H9 (cell line): Measurements from ENCODE around the gene HIP1. TPM values are rescaled to one million over a fixed set of nuclear protein-coding genes. Genes with fewer than 3 reads are reported as not detected.
"Not testable (repeated sequence)": the region's sequence is repeated elsewhere in the genome, so short reads cannot be mapped to it uniquely, and the experiment has no call there.

Source experiments
- DNase-seq: peaks from one replicate; pipeline ENCODE4 v3.0.0-alpha.2; 2017
- H2AFZ ChIP-seq: one replicate; pipeline ENCODE4 v1.6.1; 2013; ENCODE audit warnings: mild to moderate bottlenecking, low read length, control low read depth, moderate library complexity
- H2AK5ac ChIP-seq: 2 replicates; pipeline ENCODE4 v1.6.1; 2013; ENCODE audit warnings: low read length, control low read depth, mixed read lengths; ENCODE audit not compliant: insufficient read length
- H2BK120ac ChIP-seq: one replicate; pipeline ENCODE4 v1.6.1; 2013; ENCODE audit warnings: low read depth, mild to moderate bottlenecking, low read length, control low read depth, inconsistent platforms; ENCODE audit not compliant: poor library complexity, severe bottlenecking
- H2BK12ac ChIP-seq: 2 replicates; pipeline ENCODE4 v1.6.1; 2013; ENCODE audit warnings: low read length, control low read depth, mixed read lengths, low read depth; ENCODE audit not compliant: insufficient read length
- H2BK15ac ChIP-seq: 2 replicates; pipeline ENCODE4 v1.6.1; 2013; ENCODE audit warnings: low read depth, low read length, control low read depth
- H2BK20ac ChIP-seq: one replicate; pipeline ENCODE4 v1.6.1; 2013; ENCODE audit warnings: low read depth, mild to moderate bottlenecking, low read length, control low read depth, inconsistent platforms; ENCODE audit not compliant: poor library complexity, severe bottlenecking
- H2BK5ac ChIP-seq: 2 replicates; pipeline ENCODE4 v1.6.1; 2013; ENCODE audit warnings: low read length, control low read depth, mixed read lengths; ENCODE audit not compliant: insufficient read length
- H3K14ac ChIP-seq: 2 replicates; pipeline ENCODE4 v1.6.1; 2013; ENCODE audit warnings: low read length, control low read depth; ENCODE audit not compliant: insufficient read depth
- H3K18ac ChIP-seq: 2 replicates; pipeline ENCODE4 v1.6.1; 2013; ENCODE audit warnings: low read depth, mild to moderate bottlenecking, mixed read lengths, low read length, control low read depth; ENCODE audit not compliant: insufficient read length
- H3K23ac ChIP-seq: 2 replicates; pipeline ENCODE4 v1.6.1; 2013; ENCODE audit warnings: low read length, control low read depth, mixed read lengths, low read depth; ENCODE audit not compliant: insufficient read length
- H3K23me2 ChIP-seq: 2 replicates; pipeline ENCODE4 v1.6.1; 2013; ENCODE audit warnings: low read depth, mild to moderate bottlenecking, mixed read lengths, low read length, control low read depth; ENCODE audit not compliant: insufficient read length, poor library complexity, severe bottlenecking
- H3K27ac ChIP-seq: 2 replicates; pipeline ENCODE4 v1.5.1; 2013; ENCODE audit warnings: low read length, control low read depth, mixed read lengths, low read depth; ENCODE audit not compliant: insufficient read length
- H3K27me3 ChIP-seq: 2 replicates; pipeline ENCODE4 v1.6.1; 2013; ENCODE audit warnings: low read length, control low read depth, inconsistent platforms; ENCODE audit not compliant: insufficient read depth
- H3K4ac ChIP-seq: 2 replicates; pipeline ENCODE4 v1.6.1; 2013; ENCODE audit warnings: low read depth, mild to moderate bottlenecking, control low read depth, inconsistent platforms, low read length, moderate library complexity
- H3K4me1 ChIP-seq: 2 replicates; pipeline ENCODE4 v1.6.1; 2013; ENCODE audit warnings: low read length, control low read depth, inconsistent platforms; ENCODE audit not compliant: insufficient read depth
- H3K4me2 ChIP-seq: 2 replicates; pipeline ENCODE4 v1.6.1; 2013; ENCODE audit warnings: low read length, control low read depth, mixed read lengths; ENCODE audit not compliant: insufficient read length, insufficient read depth
- H3K56ac ChIP-seq: 2 replicates; pipeline ENCODE4 v1.6.1; 2013; ENCODE audit warnings: low read depth, mild to moderate bottlenecking, mixed read lengths, low read length, control low read depth; ENCODE audit not compliant: insufficient read length
- H3K79me1 ChIP-seq: 2 replicates; pipeline ENCODE4 v1.6.1; 2013; ENCODE audit warnings: low read depth, mild to moderate bottlenecking, moderate library complexity, low read length, control low read depth, inconsistent platforms; ENCODE audit not compliant: insufficient read depth, poor library complexity, severe bottlenecking
- H3K79me2 ChIP-seq: 2 replicates; pipeline ENCODE4 v1.6.1; 2013; ENCODE audit warnings: low read length, control low read depth, inconsistent platforms; ENCODE audit not compliant: insufficient read depth
- H3K9ac ChIP-seq: 2 replicates; pipeline ENCODE4 v1.6.1; 2013; ENCODE audit warnings: low read length, control low read depth, mixed read lengths; ENCODE audit not compliant: insufficient read length; ENCODE audit errors: extremely low read depth
- H3K9me3 ChIP-seq: one replicate; pipeline ENCODE4 v1.6.1; 2013; ENCODE audit warnings: low read depth, low read length, inconsistent platforms; ENCODE audit not compliant: control insufficient read depth
- H3T11ph ChIP-seq: one replicate; pipeline ENCODE4 v1.6.1; 2013; ENCODE audit warnings: mild to moderate bottlenecking, low read length, control low read depth, inconsistent platforms
- H4K20me1 ChIP-seq: one replicate; pipeline ENCODE4 v1.6.1; 2013; ENCODE audit not compliant: control insufficient read depth, insufficient read length, insufficient read depth
- H4K5ac ChIP-seq: 2 replicates; pipeline ENCODE4 v1.6.1; 2013; ENCODE audit warnings: low read depth, mild to moderate bottlenecking, mixed read lengths, low read length, control low read depth; ENCODE audit not compliant: insufficient read length
- H4K8ac ChIP-seq: replicated peaks from 2 replicates; pipeline ENCODE4 v1.6.1; 2013; ENCODE audit warnings: low read length, control low read depth, mixed read lengths, low read depth; ENCODE audit not compliant: insufficient read length
- H4K91ac ChIP-seq: 2 replicates; pipeline ENCODE4 v1.6.1; 2013; ENCODE audit warnings: low read depth, mild to moderate bottlenecking, moderate library complexity, mixed read lengths, low read length, control low read depth; ENCODE audit not compliant: insufficient read length
- H3K27ac Mint-ChIP-seq, 3 experiments: 2 replicates in 2 of 3; 3 replicates in 1 of 3; pipeline ENCODE4 v1.8.0; 2020 to 2021; ENCODE audit warnings: mixed read lengths in 3 of 3, mild to moderate bottlenecking in 1 of 3, moderate library complexity in 1 of 3
- H3K27me3 Mint-ChIP-seq: 2 replicates; pipeline ENCODE4 v1.8.0; 2021; ENCODE audit warnings: low read depth, mild to moderate bottlenecking, moderate library complexity, mixed read lengths
- H3K36me3 Mint-ChIP-seq, 3 experiments: 2 replicates in 2 of 3; 3 replicates in 1 of 3; pipeline ENCODE4 v1.8.0; 2020 to 2021; ENCODE audit warnings: low read depth in 3 of 3, mixed read lengths in 3 of 3; ENCODE audit not compliant: insufficient read depth in 1 of 3
- H3K4me1 Mint-ChIP-seq, 2 experiments: 2 replicates each; pipeline ENCODE4 v1.8.0; 2020; ENCODE audit warnings: mixed read lengths in 2 of 2
- H3K4me3 Mint-ChIP-seq, 2 experiments: 2 replicates in 1 of 2; 3 replicates in 1 of 2; pipeline ENCODE4 v1.8.0; 2020 to 2021; ENCODE audit warnings: mild to moderate bottlenecking in 2 of 2, mixed read lengths in 2 of 2, moderate library complexity in 1 of 2
- H3K9me3 Mint-ChIP-seq, 2 experiments: 2 replicates in 1 of 2; 3 replicates in 1 of 2; pipeline ENCODE4 v1.8.0; 2020; ENCODE audit warnings: mild to moderate bottlenecking in 2 of 2, mixed read lengths in 2 of 2, moderate library complexity in 1 of 2
- CTCF ChIP-seq: fragments of 200-600 bp; sonication (generic); conservative IDR thresholded peaks from 3 replicates; pipeline ENCODE4 v1.8.0; 2021; ENCODE audit warnings: antibody characterized with exemption, mild to moderate bottlenecking
- WGBS: extraction: QIAGEN DNeasy Blood & Tissue Kit; methylation state at CpG from one replicate; pipeline ENCODE4 v1.1.7; 2013; ENCODE audit warnings: missing lambda C conversion rate, low lambda C conversion rate, mixed read lengths; ENCODE audit not compliant: insufficient read length; ENCODE audit errors: extremely low coverage; 5-methylcytosine and 5-hydroxymethylcytosine counted together
- total RNA-seq: library from RNA; stranded (reverse); gene quantifications from 2 replicates; pipeline ENCODE4 v1.2.1, GENCODE V29; 2021

HIP1 gene
- total RNA-seq, 1 experiment from 2014 or later: 87.5 TPM

DNA sequence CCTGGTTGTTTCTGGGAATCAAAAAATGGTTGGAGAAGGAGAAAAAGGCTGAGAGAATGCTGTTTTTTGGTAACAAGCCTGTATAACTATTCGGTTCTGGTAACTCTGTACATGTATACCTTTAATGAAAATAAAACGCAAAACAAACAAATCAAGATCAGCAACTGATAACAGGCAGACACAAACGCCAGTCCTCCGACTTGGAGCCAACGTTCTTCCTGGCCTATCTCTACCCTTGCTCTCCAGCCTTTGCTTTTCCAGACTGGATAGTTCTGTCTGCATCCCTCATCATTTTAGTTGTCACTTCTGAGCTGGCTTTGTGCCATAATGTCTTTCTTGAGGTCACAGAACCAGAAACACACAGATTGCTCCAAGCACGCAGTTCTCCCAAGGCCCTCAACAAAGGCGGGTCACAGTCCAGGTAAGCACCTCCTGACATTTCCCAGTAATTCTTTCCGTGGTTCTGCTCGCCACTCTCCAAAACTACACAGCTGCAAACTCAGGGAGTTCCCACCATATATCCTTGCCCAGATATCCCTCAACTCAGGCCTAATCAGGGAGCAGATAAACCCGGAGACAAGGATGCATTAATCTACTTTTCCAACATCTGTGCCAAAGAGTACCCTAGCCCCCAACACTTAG is 20.2 kb downstream of the HIP1 start:
- Histone ChIP-seq H4K91ac (no peak overlapping the region), H3K4ac (no peak overlapping the region), H3K9me3 (no peaks in the 10 kb centered on the region), H2BK12ac (no peak overlapping the region), H3K4me1 (no peaks in the 10 kb centered on the region), H3K23me2 (no peaks in the 10 kb centered on the region), H3K27ac (no peak overlapping the region), H4K5ac (no peak overlapping the region), H2BK5ac (no peak overlapping the region), H2BK20ac (no peak overlapping the region), H2AK5ac (no peak overlapping the region), H3K27me3 (no peaks in the 10 kb centered on the region), H3K23ac (no peak overlapping the region), H3K56ac (no peak overlapping the region), H4K8ac (no peak overlapping the region), H3K9ac (no peak overlapping the region), H3T11ph (no peak overlapping the region), H3K4me2 (no peak overlapping the region), H2BK15ac (no peak overlapping the region), H3K14ac (no peak overlapping the region), H2AFZ (no peak overlapping the region), H2BK120ac (no peak overlapping the region), H4K20me1 (no peaks in the 10 kb centered on the region), H3K79me1 (no peaks in the 10 kb centered on the region), H3K18ac (no peak overlapping the region), H3K79me2 (no peaks in the 10 kb centered on the region)
- H3K9me3 Mint-ChIP-seq: peaks cover 0 to 3% of the 10 kb centered on the region in 2 experiments; a peak in 1 of 5 replicates
- peak overlapping the region in 2 of 3 experiments; percentile 29 to 58; a peak in 3 of 7 replicates for H3K27ac Mint-ChIP-seq
- H3K4me3 Mint-ChIP-seq: no peak overlapping the region
- H3K27me3 Mint-ChIP-seq: no peaks in the 10 kb centered on the region; the same call in 1 of the 2 replicates
- no CpG with 5 or more reads among the region's 10 CpGs for WGBS
- no peak for TF ChIP-seq CTCF
- H3K36me3 Mint-ChIP-seq: peaks cover 0 to 2% (median 0%) of the 10 kb centered on the region in 3 experiments; a peak in 2 of 7 replicates
- no peak for DNase-seq
- no peaks in the 10 kb centered on the region for H3K4me1 Mint-ChIP-seq

DNA sequence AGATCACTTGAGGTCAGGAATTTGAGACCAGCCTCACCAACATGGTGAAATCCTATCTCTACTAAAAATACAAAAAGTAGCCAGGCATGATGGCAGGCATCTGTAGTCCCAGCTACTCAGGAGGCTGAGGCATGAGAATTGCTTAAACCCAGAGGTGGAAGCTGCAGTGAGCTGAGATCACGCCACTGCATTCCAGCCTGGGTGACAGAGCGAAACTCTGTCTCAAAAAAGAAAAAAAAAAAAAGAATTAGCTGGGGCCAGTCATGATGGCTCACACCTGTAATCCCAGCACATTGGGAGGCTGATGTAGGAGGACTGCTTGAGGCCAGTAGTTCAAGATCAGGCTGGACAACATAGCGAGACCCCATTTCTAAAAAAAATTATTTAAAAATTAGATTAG is 21.0 kb downstream of the HIP1 start:
- not testable (repeated sequence) for H3K4me1 Mint-ChIP-seq, H4K8ac ChIP-seq, H4K91ac ChIP-seq, H3K79me2 ChIP-seq, H2BK15ac ChIP-seq, H3K4me2 ChIP-seq, H2BK5ac ChIP-seq, H2BK120ac ChIP-seq, H3K18ac ChIP-seq, H3K27me3 ChIP-seq, H2AK5ac ChIP-seq, H3K23ac ChIP-seq, DNase-seq, H3K23me2 ChIP-seq, H3K36me3 Mint-ChIP-seq, H4K5ac ChIP-seq, H2BK20ac ChIP-seq, H3K4me1 ChIP-seq, H3K56ac ChIP-seq, H3K4me3 Mint-ChIP-seq, H3K27ac Mint-ChIP-seq, H4K20me1 ChIP-seq, H3K9me3 Mint-ChIP-seq, H2AFZ ChIP-seq, H3K4ac ChIP-seq, H3K27me3 Mint-ChIP-seq, H3K27ac ChIP-seq, H3K9ac ChIP-seq, H2BK12ac ChIP-seq, H3T11ph ChIP-seq, H3K79me1 ChIP-seq, H3K9me3 ChIP-seq, H3K14ac ChIP-seq
- WGBS: no CpG with 5 or more reads among the region's 3 CpGs
